Bronchial epithelial cell (primary cell): ENCODE measurements around the gene TPK1. TPM values are rescaled to one million over a fixed set of nuclear protein-coding genes. Genes with fewer than 3 reads are reported as not detected.
"Not testable (repeated sequence)": the region's sequence is repeated elsewhere in the genome, so short reads cannot be mapped to it uniquely, and the experiment has no call there.

Experiments used
- DNase-seq: peaks from one replicate; pipeline ENCODE4 v3.0.0-alpha.2; 2010; ENCODE audit warnings: low read depth
- FAIRE-seq: peaks from 2 replicates; lab custom pipeline; 2011; peaks lifted over from hg19 to GRCh38; lab: Jason Lieb, UNC
- H3K27me3 ChIP-seq: 2 replicates; pipeline ENCODE4 v1.5.1; 2011; ENCODE audit warnings: low read length; ENCODE audit not compliant: control insufficient read depth, insufficient read depth
- H3K36me3 ChIP-seq: 2 replicates; pipeline ENCODE4 v1.5.1; 2011; ENCODE audit warnings: low read length; ENCODE audit not compliant: control insufficient read depth, insufficient read depth
- H3K4me3 ChIP-seq: 2 replicates; pipeline ENCODE4 v1.5.1; 2011; ENCODE audit warnings: mild to moderate bottlenecking, low read depth, low read length, control low read depth
- CTCF ChIP-seq: IDR thresholded peaks from 2 replicates; pipeline ENCODE4 v1.5.1; 2011; ENCODE audit warnings: mild to moderate bottlenecking, moderate library complexity, low read length, control low read depth, inconsistent platforms; ENCODE audit not compliant: insufficient read depth, severe bottlenecking
- total RNA-seq: library from RNA; depleted of rRNA; stranded (reverse); fragments of >200 nt; gene quantifications from 2 replicates; pipeline ENCODE4 v1.2.1, GENCODE V29; 2014

TPK1 gene
- total RNA-seq, 1 donor from 2014 or later: 2.4 TPM

- no peak for TF ChIP-seq CTCF
- FAIRE-seq (no peak), DNase-seq (no peak)
- Histone ChIP-seq H3K27me3 (no peaks in the 10 kb centered on the region), H3K4me3 (no peak overlapping the region), H3K36me3 (no peaks in the 10 kb centered on the region)
Measured at GRCh38 chr7:144728551-144728950, 107.3 kb downstream of the TPK1 start.

- FAIRE-seq, H3K4me3 ChIP-seq, H3K36me3 ChIP-seq, H3K27me3 ChIP-seq, DNase-seq: not testable (repeated sequence)
Measured at GRCh38 chr7:144726840-144727239, 109.0 kb downstream of the TPK1 start.

- DNase-seq: no peak
- no peaks in the 10 kb centered on the region for H3K36me3 ChIP-seq
- no peak for TF ChIP-seq CTCF
- H3K27me3 ChIP-seq: no peaks in the 10 kb centered on the region
- no peak for FAIRE-seq
- no peak overlapping the region for H3K4me3 ChIP-seq
Measured at GRCh38 chr7:144725070-144725469, 110.8 kb downstream of the TPK1 start.

GRCh38 chr7:144723301-144723700 is 112.6 kb downstream of the TPK1 start:
- DNase-seq: no peak
- Histone ChIP-seq H3K4me3 (no peak overlapping the region), H3K27me3 (no peaks in the 10 kb centered on the region), H3K36me3 (no peaks in the 10 kb centered on the region)
- FAIRE-seq: no peak
- no peak for TF ChIP-seq CTCF

GRCh38 chr7:144720710-144721109 is 115.1 kb downstream of the TPK1 start:
- no peak for DNase-seq
- no peak for FAIRE-seq
- no peak overlapping the region for H3K4me3 ChIP-seq
- no peaks in the 10 kb centered on the region for H3K36me3 ChIP-seq
- TF ChIP-seq CTCF: no peak
- H3K27me3 ChIP-seq: no peaks in the 10 kb centered on the region

- FAIRE-seq (no peak), DNase-seq (peak; percentile 85)
- Histone ChIP-seq H3K27me3 (no peaks in the 10 kb centered on the region), H3K4me3 (no peak overlapping the region), H3K36me3 (no peaks in the 10 kb centered on the region)
- TF ChIP-seq CTCF: no peak
Measured at GRCh38 chr7:144720149-144720548, 115.7 kb downstream of the TPK1 start.
